ENCODE measurements around the gene TNPO1.

DNA sequence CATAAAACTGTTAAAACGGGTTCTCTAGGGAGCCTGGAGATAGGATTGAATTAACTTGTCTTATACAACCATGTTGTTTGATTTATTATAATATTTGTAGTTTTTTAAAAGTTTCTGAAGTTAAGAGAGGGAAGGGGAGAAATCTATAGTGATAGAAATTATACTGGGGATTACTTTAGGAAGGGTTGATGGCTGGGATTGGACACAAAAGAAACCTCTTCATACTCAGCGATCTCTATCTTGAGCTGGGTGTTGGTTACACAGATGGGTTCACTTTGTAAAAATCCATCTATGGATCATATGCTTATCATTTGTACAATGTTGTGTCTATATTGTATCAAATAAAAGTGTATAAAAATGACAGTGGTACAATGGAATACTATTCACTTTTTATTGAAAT, 30.0 kb downstream of the TNPO1 start:
- no peak for TF ChIP-seq ZNF274 (IDR thresholded peaks at IDR 0.05; ENCODE audit: low read depth, low read length)
- no peak for TF ChIP-seq YY1 (IDR thresholded peaks at IDR 0.05; ENCODE audit: insufficient read depth, insufficient read length)
- no peak for TF ChIP-seq SUZ12 (IDR thresholded peaks at IDR 0.05; ENCODE audit: extremely low read depth, insufficient read depth, insufficient read length)

Measured in NT2/D1 (cell line).